Activated CD4-positive, alpha-beta T cell treated with anti-CD3 and anti-CD28 coated beads, Interleukin-2, amount 10 ng/mL, durations not matched to agents 24 days and 14 days (primary cell): ENCODE measurements around the gene MTARC1. TPM values are rescaled to one million over a fixed set of nuclear protein-coding genes. Genes with fewer than 3 reads are reported as not detected.
A peak's percentile ranks its signal among the peaks of the same experiment; 100 is the strongest.

Experiments used
- DNase-seq: peaks from one replicate; pipeline ENCODE4 v3.0.0; 2022
- H3K27ac Mint-ChIP-seq: one replicate; pipeline ENCODE4 v1.8.0; 2022; ENCODE audit warnings: mild to moderate bottlenecking, mixed read lengths
- H3K27me3 Mint-ChIP-seq: one replicate; pipeline ENCODE4 v1.8.0; 2022; ENCODE audit warnings: mixed read lengths
- H3K36me3 Mint-ChIP-seq: one replicate; pipeline ENCODE4 v1.8.0; 2022; ENCODE audit warnings: low read depth, mild to moderate bottlenecking, mixed read lengths
- H3K4me1 Mint-ChIP-seq: one replicate; pipeline ENCODE4 v1.8.0; 2021; ENCODE audit warnings: mixed read lengths
- H3K4me3 Mint-ChIP-seq: one replicate; pipeline ENCODE4 v1.8.0; 2022; ENCODE audit warnings: mild to moderate bottlenecking, moderate library complexity, mixed read lengths
- H3K9me3 Mint-ChIP-seq: one replicate; pipeline ENCODE4 v1.8.0; 2021; ENCODE audit warnings: mixed read lengths
- intact Hi-C: fragments of 100-400 bp; cut with micrococcal nuclease; formaldehyde crosslinking; loops from one replicate; pipeline ENCODE4 v1.15.1; 2023
- total RNA-seq: library from RNA; stranded (reverse); gene quantifications from 2 replicates; pipeline ENCODE4 v1.2.3, GENCODE V29; 2022

The MTARC1 gene
- total RNA-seq, 1 donor from 2014 or later = not detected

DNA sequence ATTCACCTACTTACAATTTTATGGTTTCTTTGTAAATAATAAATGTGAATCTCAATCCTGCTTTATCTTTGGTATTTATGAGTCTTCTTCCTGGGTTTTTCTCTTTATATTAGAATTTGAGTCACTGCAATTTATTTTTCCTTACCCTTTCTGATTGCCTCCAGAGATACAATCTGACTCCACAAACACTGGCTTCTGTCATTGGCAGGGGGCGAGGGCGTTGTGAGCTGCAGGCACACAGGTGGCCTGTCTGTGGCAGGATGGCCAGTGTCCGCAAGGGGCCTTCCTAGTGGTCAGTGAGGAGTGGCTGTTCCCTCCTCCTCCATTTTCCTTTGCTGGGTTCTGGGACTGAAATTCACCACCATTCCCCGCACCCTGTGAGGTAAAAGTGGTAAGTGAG is 2.0 kb upstream of the MTARC1 start:
- intact Hi-C loops = no loop called here
- H3K4me1 Mint-ChIP-seq = no peaks in the 10 kb centered on the region
- no peak for DNase-seq
- no peaks in the 10 kb centered on the region for H3K9me3 Mint-ChIP-seq
- no peak overlapping the region for H3K27ac Mint-ChIP-seq
- H3K27me3 Mint-ChIP-seq = peaks cover 58% of the 10 kb centered on the region
- no peaks in the 10 kb centered on the region for H3K36me3 Mint-ChIP-seq
- H3K4me3 Mint-ChIP-seq = no peak overlapping the region

- Mint-ChIP-seq H3K36me3 (no peaks in the 10 kb centered on the region), H3K9me3 (no peaks in the 10 kb centered on the region), H3K27me3 (peaks cover 59% of the 10 kb centered on the region), H3K27ac (peak overlapping the region; percentile 1), H3K4me3 (no peak overlapping the region), H3K4me1 (no peaks in the 10 kb centered on the region)
- intact Hi-C loops = no loop called here
- DNase-seq = no peak
Observed at GRCh38 chr1:220785166-220786056, 1.3 kb upstream of the MTARC1 start.

DNA sequence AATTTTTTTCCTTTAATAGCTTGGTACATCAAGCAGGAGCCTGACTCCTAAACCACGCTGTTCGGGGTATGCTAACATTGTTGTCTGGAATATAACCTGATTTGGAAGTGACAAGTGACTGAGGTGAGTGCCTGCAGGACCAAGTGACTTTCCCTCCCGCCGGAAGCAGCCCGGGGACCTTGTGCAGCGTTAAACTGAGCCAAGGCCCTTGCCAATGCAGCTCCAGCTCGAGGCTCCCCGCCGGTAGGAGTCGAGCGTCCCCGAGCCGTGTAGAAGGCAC is 716 bp upstream of the MTARC1 start:
- Mint-ChIP-seq H3K27ac (no peak overlapping the region), H3K36me3 (no peaks in the 10 kb centered on the region), H3K9me3 (no peaks in the 10 kb centered on the region), H3K27me3 (peaks cover 61% of the 10 kb centered on the region), H3K4me3 (no peak overlapping the region), H3K4me1 (no peaks in the 10 kb centered on the region)
- intact Hi-C loops = no loop called here
- DNase-seq = no peak

GRCh38 chr1:220787069-220787619 is 431 bp downstream of the MTARC1 start:
- Mint-ChIP-seq H3K4me1 (no peaks in the 10 kb centered on the region), H3K36me3 (no peaks in the 10 kb centered on the region), H3K4me3 (no peak overlapping the region), H3K27me3 (peaks cover 63% of the 10 kb centered on the region), H3K9me3 (no peaks in the 10 kb centered on the region), H3K27ac (no peak overlapping the region)
- intact Hi-C loops = no loop called here
- no peak for DNase-seq

GRCh38 chr1:220788900-220789299 is 2.2 kb downstream of the MTARC1 start:
- Mint-ChIP-seq H3K4me1 (no peaks in the 10 kb centered on the region), H3K36me3 (no peaks in the 10 kb centered on the region), H3K4me3 (no peak overlapping the region), H3K27ac (no peak overlapping the region), H3K27me3 (peaks cover 53% of the 10 kb centered on the region), H3K9me3 (no peaks in the 10 kb centered on the region)
- no peak for DNase-seq
- intact Hi-C loops = no loop called here

- peaks cover 48% of the 10 kb centered on the region for H3K27me3 Mint-ChIP-seq
- H3K4me1 Mint-ChIP-seq = no peaks in the 10 kb centered on the region
- no peak overlapping the region for H3K27ac Mint-ChIP-seq
- no peak for DNase-seq
- H3K4me3 Mint-ChIP-seq = no peak overlapping the region
- intact Hi-C loops = no loop called here
- H3K9me3 Mint-ChIP-seq = no peaks in the 10 kb centered on the region
- no peaks in the 10 kb centered on the region for H3K36me3 Mint-ChIP-seq
Observed at GRCh38 chr1:220789532-220790147, 2.9 kb downstream of the MTARC1 start.

DNA sequence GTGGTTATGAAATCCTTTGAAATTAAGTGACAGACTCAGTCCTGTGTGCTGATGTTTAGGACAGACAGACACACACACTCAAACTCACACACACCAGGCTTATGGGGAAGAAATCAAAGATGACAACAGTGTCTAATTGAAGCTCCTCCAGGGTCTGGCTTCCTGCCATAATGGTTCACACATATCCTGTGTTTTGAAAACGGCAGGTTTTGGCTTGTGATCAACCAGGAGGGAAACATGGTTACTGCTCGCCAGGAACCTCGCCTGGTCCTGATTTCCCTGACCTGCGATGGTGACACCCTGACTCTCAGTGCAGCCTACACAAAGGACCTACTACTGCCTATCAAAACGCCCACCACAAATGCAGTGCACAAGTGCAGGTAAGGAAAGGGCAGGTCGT is 4.6 kb downstream of the MTARC1 start:
- no peak overlapping the region for H3K27ac Mint-ChIP-seq
- no peak overlapping the region for H3K4me3 Mint-ChIP-seq

GRCh38 chr1:220791956-220792355 is 5.2 kb downstream of the MTARC1 start:
- H3K36me3 Mint-ChIP-seq = no peaks in the 10 kb centered on the region
- intact Hi-C loops = no loop called here
- no peak overlapping the region for H3K27ac Mint-ChIP-seq
- peaks cover 29% of the 10 kb centered on the region for H3K27me3 Mint-ChIP-seq
- H3K9me3 Mint-ChIP-seq = no peaks in the 10 kb centered on the region
- H3K4me1 Mint-ChIP-seq = no peaks in the 10 kb centered on the region
- no peak for DNase-seq
- no peak overlapping the region for H3K4me3 Mint-ChIP-seq

More for the DNA sequence above, 4.6 kb downstream of the MTARC1 start:
- intact Hi-C loops = no loop called here
- Mint-ChIP-seq H3K36me3 (no peaks in the 10 kb centered on the region), H3K27me3 (peaks cover 32% of the 10 kb centered on the region), H3K9me3 (no peaks in the 10 kb centered on the region), H3K4me1 (no peaks in the 10 kb centered on the region)
- no peak for DNase-seq

- H3K9me3 Mint-ChIP-seq = no peaks in the 10 kb centered on the region
- DNase-seq = no peak
- H3K4me1 Mint-ChIP-seq = no peaks in the 10 kb centered on the region
- H3K4me3 Mint-ChIP-seq = no peak overlapping the region
- intact Hi-C loops = no loop called here
- peaks cover 2% of the 10 kb centered on the region for H3K27me3 Mint-ChIP-seq
- no peaks in the 10 kb centered on the region for H3K36me3 Mint-ChIP-seq
- H3K27ac Mint-ChIP-seq = no peak overlapping the region
Observed at GRCh38 chr1:220796530-220796929, 9.8 kb downstream of the MTARC1 start.

DNA sequence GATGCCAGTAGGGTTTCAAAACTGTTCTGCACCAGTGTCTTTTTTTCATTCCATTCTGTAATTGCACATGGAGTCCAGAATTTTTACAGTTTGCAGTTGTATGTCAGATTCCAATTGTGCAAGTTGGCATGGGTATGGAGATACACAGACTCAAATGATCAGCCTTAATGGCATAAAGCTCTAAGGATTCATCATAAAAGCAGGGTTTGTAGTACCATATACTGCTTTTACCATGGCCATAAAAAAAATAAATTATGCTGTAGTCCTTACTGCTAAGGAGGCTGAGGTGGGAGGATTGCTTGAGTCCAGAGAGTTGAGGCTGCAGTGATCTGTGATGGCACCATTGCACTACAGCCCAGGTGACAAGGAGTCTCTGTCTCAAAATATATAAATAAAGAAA is 10.3 kb downstream of the MTARC1 start:
- DNase-seq = no peak
- intact Hi-C loops = no loop called here
- Mint-ChIP-seq H3K9me3 (no peaks in the 10 kb centered on the region), H3K27me3 (no peaks in the 10 kb centered on the region), H3K27ac (no peak overlapping the region), H3K4me3 (no peak overlapping the region), H3K4me1 (no peaks in the 10 kb centered on the region), H3K36me3 (no peaks in the 10 kb centered on the region)

DNA sequence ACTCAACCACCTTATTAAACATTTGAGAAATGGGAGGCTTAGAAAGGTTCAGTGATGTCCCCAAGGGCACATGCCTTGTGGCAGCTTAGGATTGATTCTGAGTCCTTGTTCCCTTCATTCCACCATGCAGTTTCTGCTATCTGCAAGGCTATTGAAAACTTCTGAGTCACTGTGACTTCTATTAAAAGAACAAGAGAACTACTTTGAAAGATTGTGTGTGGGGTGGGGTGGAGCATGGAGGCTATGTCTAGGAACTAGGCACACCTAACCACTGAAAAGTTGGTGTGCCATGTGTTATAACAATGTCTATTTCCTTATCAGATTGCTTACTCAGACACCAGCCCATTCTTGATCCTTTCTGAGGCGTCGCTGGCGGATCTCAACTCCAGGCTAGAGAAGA is 10.8 kb downstream of the MTARC1 start:
- no peak overlapping the region for H3K4me3 Mint-ChIP-seq
- H3K27me3 Mint-ChIP-seq = no peaks in the 10 kb centered on the region
- intact Hi-C loops = no loop called here
- no peak for DNase-seq
- no peaks in the 10 kb centered on the region for H3K9me3 Mint-ChIP-seq
- no peak overlapping the region for H3K27ac Mint-ChIP-seq
- no peaks in the 10 kb centered on the region for H3K36me3 Mint-ChIP-seq
- H3K4me1 Mint-ChIP-seq = no peaks in the 10 kb centered on the region

DNA sequence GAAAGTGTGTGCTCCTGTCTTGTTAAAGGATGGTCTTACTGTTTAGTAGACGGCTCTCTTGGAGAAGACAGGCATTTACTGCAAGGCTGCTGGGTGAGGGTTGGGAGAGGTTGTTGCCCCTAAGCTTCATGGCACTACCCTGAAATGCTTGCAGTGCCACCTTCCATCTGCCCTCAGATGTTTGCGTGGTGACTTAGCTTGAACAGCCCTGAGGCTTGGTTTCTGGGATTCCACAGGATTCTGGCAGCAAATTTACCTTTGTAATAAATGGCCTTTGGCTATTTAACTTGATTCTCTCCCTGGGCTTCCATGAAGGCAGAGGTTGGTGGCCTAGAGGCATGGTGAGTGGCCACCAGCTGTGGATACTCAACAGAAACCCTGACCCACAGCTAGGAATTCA is 11.6 kb downstream of the MTARC1 start:
- H3K9me3 Mint-ChIP-seq = no peaks in the 10 kb centered on the region
- H3K27ac Mint-ChIP-seq = no peak overlapping the region
- intact Hi-C loops = no loop called here

GRCh38 chr1:220800262-220800661 is 13.5 kb downstream of the MTARC1 start:
- intact Hi-C loops = no loop called here
- DNase-seq = no peak
- Mint-ChIP-seq H3K4me3 (no peak overlapping the region), H3K9me3 (no peaks in the 10 kb centered on the region), H3K27ac (no peak overlapping the region), H3K27me3 (no peaks in the 10 kb centered on the region), H3K4me1 (no peaks in the 10 kb centered on the region), H3K36me3 (no peaks in the 10 kb centered on the region)

More for the DNA sequence above, 11.6 kb downstream of the MTARC1 start:
- Mint-ChIP-seq H3K27me3 (no peaks in the 10 kb centered on the region), H3K4me1 (no peaks in the 10 kb centered on the region), H3K4me3 (no peak overlapping the region), H3K36me3 (no peaks in the 10 kb centered on the region)
- DNase-seq = no peak

DNA sequence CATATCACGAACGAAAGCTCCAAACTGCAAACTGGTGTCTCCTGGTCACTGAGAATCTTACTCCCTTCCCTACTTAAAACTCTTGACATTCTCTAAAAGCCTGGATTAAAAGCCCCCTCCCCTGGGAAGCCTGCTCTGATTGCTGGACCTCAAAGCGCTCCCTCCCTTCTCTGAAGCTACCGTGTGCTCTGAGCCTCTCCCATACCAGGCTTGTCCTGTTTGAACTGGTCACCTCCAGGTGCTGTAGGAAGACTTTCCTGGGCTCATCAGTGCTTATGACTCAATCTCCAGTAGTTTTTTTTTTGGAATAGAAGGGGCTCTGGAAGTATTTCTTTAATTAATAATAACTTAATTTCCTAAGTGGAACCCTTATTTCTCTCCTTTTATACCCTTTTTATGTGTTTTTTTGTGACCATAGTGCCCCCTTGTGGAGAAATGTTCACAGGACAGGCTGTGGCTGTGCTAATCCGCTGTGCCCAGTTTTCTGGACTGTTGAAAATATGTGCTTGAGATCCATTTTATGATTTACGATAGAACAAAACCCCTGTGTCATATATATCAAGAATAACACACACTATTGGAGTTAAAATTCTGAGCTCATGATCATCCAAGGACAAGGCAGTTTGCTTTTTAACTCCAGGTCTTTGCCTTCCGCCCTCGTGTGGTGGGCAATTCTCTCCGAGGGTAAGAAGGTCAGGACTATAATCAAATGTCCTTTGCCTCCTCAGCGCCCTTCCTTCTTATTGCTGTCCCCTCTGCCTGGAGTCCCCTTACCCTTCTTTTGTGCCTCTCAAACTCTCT is 16.9 kb downstream of the MTARC1 start:
- Mint-ChIP-seq H3K27me3 (no peaks in the 10 kb centered on the region), H3K4me1 (no peaks in the 10 kb centered on the region), H3K4me3 (no peak overlapping the region), H3K27ac (no peak overlapping the region), H3K36me3 (no peaks in the 10 kb centered on the region), H3K9me3 (no peaks in the 10 kb centered on the region)
- intact Hi-C loops = no loop called here
- DNase-seq = peak; percentile 67
